Measurements from ENCODE around the gene LOXL1.

The LOXL1 gene

GRCh38 chr15:73886717-73887345, 39.4 kb upstream of the LOXL1 start:
- no peak for DNase-seq (ENCODE audit: low spot score)
- no peak for TF ChIP-seq CTCF (IDR thresholded peaks at IDR 0.05; ENCODE audit: extremely low read depth, missing control alignments)

GRCh38 chr15:73887481-73887880, 38.8 kb upstream of the LOXL1 start:
- DNase-seq (ENCODE audit: low spot score), result no peak
- TF ChIP-seq CTCF (IDR thresholded peaks at IDR 0.05; ENCODE audit: extremely low read depth, missing control alignments), result no peak

GRCh38 chr15:73888224-73889041, 37.8 kb upstream of the LOXL1 start:
- DNase-seq (ENCODE audit: low spot score), result no peak
- TF ChIP-seq CTCF (IDR thresholded peaks at IDR 0.05; ENCODE audit: extremely low read depth, missing control alignments), result no peak

- TF ChIP-seq CTCF (IDR thresholded peaks at IDR 0.05; ENCODE audit: extremely low read depth, missing control alignments), result no peak
- DNase-seq (ENCODE audit: low spot score), result no peak
Observed at GRCh38 chr15:73889053-73889761, 37.1 kb upstream of the LOXL1 start.

- no peak for TF ChIP-seq CTCF (IDR thresholded peaks at IDR 0.05; ENCODE audit: extremely low read depth, missing control alignments)
- no peak for DNase-seq (ENCODE audit: low spot score)
Observed at GRCh38 chr15:73889762-73890124, 36.5 kb upstream of the LOXL1 start.

- no peak for DNase-seq (ENCODE audit: low spot score)
Observed at GRCh38 chr15:73891328-73892315, 34.6 kb upstream of the LOXL1 start.

More at GRCh38 chr15:73891328-73892315, 34.6 kb upstream of the LOXL1 start:
- no peak for TF ChIP-seq CTCF (IDR thresholded peaks at IDR 0.05; ENCODE audit: extremely low read depth, missing control alignments)
